Ramos (cell line): ENCODE measurements around the gene CCNK.

ENCODE experiments used
- in situ Hi-C: fragments of 300-500 bp; cut with MboI; formaldehyde crosslinking; loops from one replicate; pipeline ENCODE4 v1.14.3; 2022; ENCODE audit warnings: low sequenced_read_pairs; ENCODE audit not compliant: unreplicated experiment

CCNK gene

DNA sequence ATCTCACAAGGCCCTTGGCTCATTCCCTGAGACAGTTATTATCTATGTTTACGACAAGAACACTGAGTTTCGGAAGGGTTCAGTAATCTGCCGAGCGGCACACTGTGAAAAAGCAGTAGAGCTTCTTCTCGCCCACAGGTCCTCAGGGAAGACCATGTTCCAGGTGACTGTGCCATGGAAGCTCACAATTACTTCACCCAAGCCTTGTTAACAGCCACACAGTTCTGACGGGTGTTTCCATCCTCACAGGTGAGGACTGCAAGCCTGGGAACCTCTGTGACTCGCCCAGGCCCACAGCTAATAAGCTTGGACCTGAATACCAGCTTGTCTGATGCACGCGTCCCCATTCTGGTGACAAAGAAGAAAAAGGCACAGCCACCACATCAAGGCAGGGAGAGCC, 15.9 kb upstream of the CCNK start:
- in situ Hi-C loops = no loop called here

DNA sequence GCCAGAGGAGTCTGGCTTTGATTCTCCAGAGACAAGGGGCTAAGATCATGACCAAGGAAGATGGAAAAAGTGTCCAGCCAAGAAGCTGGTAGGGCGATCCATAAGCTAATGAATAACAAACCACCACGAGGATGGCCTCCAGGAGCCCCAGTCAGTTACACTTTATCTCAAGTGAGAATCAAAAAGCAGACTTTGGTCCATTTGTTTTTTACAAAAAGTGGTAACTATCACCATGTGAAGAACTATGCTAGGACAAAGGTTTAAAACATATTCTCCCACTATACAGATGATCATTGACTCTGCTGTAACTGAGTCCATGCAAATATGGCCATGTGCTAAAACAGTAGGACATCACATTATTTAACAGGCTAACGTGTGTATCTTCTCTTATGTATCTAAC, 14.5 kb upstream of the CCNK start:
- in situ Hi-C loops = no loop called here

DNA sequence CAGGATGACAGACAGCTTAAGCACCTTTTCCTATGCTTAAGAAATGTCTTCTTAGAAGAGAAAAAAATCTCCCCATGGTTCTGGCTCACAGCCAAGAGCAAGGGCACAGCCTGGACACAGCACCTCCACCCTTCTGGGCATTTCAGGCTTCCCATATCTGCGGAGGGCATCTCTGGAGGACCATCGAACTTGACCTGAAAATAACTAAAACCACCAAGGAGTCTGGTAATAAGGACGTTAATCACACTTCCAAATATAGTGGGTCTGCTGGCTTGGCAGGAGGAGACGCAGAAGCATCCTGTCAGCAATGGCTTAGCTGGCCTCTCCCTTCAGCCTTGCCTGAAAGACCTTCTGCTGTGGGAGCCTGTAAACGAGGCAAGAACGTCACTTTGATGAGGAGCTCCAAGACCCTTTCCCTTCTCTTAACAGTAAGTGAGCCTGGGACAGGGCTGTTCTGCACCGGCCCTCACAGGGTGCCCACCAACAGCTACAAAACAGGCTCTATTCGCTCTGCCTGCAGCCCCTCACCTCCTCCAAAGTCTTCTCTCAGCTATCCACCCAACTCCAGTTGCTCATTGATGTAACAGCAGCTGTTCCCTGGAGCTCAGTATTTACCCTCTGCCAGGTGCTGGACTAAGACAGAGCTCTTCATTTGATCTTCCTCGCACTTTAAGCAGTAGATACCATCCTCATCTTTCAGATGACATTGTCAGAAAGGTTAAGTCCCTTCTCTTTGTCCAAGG, 13.7 kb upstream of the CCNK start:
- in situ Hi-C loops = no loop called here

DNA sequence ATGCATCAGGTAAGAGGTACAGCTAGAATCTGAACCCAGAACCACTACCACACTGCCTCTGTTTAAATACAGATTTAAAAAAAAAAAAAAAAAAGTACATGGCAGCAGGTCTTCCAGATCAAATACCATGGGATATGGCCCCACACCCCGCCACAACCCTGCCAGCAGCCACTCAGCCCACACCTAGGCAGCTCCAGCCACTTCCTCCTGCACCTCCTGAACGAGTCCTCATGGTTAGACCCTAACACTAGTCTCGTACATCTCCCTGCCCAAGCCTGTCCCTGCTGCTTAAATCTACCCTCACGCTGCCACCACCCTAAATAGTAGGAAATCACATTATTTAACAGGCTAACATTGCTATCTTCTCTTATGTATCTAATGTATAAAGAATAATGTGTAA, 13.1 kb upstream of the CCNK start:
- in situ Hi-C loops = no loop called here

DNA sequence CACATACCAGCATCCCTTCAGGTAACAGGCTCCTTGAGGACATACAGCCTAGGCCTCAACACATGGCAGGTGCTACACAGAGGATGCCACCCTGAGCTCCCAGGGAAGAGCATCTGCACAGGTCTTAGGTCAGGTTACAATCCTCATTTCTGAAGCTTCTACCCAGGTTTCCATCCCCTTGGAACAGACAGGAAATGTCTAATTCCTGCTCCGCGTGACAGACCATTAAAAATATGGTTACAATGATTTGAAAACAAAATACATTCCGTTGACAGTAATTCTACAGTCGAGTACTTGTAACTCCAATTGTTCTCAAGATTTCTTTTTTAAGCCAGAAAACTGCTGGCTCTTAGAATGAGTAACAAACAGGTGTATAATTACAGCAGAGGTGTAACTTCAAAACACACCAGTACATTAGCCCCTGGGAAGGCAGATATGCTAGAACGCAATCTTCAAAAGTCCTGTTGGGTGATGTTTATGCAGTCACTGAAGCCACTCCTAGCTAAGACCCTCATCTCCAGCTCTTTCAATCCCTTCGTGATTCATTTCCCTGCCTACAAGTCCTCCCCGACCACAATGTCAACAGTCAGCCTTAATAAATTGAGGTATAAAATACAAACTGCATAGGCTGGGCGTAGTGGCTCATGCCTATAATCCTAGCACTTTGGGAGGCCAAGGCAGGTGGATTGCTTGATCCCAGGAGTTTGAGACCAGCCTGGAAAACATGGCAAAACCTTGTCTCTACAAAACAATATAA, 12.2 kb upstream of the CCNK start:
- in situ Hi-C loops = no loop called here

DNA sequence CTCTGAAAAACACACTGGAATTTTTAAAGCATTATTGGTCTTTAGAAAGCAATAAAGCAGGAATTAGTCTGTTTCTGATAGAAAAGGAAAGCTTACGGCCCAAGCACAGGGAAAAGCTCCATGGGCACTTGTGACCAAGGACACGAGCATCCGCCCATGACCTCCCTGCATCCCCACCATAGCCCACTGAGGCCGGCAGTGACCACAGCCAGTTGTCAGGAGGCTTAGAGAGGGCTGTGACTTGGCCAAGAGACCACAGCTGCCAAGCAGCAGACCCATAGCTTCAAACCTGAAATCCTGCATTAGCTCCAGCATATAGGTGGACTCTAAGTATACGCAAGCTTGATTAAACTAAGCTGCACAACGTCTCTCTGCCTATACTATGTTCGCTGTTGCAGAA, 9.5 kb upstream of the CCNK start:
- in situ Hi-C loops = no loop called here

DNA sequence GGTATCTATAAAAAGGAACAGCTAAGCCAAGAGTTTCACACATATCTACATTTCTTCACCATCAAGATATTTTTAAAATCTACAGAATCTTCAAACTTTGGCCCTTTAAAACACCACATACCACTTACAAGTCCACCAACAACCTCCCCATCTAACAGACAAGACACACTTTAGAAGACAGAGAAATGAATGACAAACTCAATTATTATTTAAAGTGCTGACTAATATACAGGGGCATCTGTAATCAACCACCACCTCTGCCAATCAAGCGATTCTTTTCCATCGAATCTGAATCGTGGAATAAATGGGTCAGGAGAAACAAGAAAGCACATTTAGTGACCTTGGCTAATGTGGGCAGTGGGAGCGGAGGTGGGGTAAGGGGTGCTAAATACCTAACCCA, 8.3 kb upstream of the CCNK start:
- in situ Hi-C loops = no loop called here

DNA sequence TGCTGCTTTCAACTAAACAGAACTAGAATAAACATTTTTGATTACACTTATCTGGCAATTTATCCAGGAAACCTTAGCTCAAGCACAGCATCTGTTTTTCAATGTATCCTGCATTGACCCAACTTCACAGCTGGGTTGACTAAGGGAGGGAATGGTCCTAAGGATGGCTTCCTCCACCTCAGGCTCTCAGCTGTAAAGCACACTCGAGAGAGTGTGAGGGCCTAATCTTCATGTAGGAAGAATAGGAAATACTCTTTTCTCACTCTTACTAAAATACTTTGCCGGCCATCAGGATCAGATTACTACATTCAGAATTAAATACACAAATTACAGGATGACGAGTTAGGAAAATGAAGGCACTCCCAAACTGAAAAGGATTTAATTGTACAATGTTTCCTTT, 7.8 kb upstream of the CCNK start:
- in situ Hi-C loops = no loop called here

DNA sequence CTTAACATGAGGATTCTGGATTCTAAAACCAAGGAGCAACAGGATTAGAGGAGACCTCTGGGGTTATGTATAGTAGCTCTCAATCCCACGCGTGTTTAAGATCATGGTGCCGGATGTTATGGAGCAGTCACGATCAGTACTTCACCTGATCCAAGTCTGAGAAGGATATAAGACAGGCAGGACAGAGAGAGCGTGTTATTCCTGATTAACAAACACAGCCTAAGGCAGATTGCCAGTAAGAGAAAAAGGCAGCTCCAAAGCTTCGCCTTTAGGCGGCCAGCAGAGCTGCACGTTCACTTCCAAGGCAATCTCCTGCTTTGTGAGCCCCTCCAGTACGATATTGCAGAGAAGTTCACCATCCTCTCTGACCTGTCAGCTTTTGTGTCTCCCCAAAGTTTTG, 6.0 kb upstream of the CCNK start:
- in situ Hi-C loops = no loop called here

DNA sequence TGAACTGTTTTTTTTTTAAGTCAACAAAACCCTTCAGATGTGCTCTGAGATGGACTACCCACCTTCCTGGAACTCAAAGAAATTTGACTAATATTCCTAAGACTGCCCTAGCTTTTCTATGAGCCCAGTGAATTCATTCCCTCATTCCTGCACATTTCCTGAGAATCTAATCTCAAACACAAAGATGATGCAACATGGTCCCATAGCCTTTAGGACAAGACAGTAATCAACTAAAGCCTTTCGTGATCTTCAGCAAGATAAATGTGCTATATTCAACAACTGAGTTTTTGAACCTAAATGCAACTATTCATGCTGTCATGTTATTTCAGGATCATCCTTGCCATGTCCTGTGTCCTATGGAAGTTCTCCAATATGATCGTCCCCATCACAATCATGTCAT, 5.5 kb upstream of the CCNK start:
- in situ Hi-C loops = no loop called here

DNA sequence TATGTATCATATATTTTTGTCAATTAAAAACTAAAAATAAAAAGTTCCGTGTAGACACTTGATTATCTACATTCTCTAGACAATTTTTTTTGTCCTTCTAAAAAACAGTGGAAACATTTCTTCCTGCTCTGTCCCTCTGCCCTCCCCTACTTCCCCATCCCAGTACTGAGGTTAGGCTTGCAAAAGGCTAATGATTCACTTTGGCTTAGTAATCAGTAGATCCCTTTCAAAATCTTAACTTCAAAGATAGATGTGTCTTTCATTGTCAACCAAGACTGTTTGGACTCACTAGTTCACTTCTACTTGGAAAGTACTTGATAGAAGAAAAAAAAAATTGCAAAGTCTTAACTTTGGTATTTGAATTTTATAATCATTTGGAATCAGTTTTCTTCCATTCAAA, 4.3 kb upstream of the CCNK start:
- in situ Hi-C loops = no loop called here

DNA sequence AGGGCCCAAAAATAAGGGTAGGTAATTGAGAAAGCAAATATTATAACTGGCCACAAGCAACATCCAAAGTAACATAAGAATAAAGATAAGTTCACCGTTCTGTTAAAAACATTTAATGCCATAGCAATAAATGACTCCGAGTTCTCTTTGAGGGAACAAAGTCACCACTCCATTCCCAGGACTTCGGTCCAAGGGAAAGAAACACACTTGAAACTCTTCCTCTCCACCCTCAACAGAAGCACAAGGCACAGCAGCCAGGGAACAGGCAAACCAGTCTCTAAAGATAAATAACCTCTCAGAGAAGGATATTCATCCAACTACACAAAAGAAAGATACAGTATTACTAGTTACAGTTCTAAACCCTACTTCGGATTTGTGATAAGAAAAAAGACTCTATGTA, 3.1 kb upstream of the CCNK start:
- in situ Hi-C loops = no loop called here

DNA sequence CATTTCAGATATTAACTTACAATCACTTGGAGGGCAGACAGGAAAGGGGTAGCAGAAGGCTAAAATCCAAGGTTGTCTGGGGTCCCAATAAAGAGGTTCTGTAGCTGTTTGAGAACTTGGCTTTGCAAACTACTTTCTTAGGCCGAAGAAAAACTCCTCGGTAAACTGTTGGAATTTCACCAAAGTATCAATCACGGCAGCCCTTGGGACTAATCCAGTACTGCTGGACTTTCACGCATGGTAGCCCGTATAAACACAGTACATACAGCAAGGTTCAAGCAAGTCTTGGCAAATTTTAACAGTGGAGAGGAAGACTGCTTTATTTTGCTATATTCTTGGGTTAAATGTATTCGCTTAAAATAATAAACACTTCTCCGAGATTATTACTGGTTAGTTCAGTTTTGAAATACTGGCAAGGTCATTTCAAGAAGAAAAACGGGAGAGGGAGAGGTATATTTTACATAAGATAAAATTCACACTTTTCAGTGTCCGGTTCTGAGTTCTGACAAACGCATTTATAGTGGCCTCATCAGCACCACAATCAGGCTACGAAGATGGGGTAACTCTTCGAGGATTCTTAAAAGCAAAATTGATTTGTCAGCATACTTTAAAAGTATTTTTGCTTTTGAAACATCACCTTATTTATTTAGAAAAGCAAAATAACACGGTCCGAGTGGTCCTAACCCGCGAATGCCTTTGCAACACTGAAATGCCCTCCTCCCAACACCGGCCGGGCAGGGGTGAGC, 1.9 kb upstream of the CCNK start:
- in situ Hi-C loops = no loop called here

DNA sequence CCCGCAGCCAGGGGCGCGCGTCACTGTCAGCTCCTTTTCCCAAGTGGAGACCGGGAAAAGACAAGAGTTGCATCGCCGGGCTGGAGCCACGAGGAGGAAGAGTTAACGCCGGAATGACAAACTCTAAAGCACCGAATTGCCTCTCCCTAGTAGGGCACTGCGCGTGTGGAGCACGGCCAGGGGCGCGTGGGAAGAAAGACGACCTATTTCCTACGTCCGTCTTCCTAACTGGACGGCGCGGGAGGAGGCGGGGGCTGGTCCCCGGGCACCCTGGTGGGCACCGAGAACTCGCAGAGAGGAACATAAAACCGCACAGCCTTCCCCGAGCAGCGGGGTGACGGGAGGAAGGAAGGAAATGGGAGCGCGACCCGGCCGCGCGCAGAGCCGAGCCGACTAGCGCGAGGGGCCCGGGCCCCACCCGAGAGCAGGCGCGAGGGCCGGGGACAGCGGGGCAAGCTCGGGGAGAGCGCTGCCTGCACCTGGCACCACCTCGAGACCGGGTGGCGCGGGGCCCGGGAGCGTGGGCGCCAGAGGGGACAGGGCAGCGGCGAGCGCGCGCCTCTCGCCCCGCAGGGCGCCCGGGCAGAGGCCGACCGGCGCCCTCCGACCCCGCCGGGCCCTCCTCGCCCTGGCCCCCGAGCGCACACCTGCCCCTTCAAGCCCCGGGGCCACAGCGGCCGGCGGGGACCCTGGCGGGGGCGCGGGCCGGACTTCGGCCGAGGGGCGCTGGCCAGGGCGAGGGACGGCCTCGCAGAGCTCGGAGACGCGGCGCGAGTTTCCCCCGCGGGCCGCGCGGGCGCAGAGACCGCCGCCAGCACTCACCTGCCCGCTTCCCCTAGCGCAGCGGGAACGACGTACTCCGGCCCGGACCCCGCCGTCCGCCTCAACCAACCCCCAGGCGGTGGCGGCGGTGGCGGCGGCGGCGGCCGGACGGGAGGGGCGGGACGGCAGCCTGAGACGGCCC, 1.0 kb upstream of the CCNK start, which contains the start of gene SETD3:
Gene SETD3, minus strand, starts transcription at position 954 of the 964 bp plus-strand sequence. CDS start 15,054 bp downstream, outside the sequence.
- in situ Hi-C loops = no loop called here

DNA sequence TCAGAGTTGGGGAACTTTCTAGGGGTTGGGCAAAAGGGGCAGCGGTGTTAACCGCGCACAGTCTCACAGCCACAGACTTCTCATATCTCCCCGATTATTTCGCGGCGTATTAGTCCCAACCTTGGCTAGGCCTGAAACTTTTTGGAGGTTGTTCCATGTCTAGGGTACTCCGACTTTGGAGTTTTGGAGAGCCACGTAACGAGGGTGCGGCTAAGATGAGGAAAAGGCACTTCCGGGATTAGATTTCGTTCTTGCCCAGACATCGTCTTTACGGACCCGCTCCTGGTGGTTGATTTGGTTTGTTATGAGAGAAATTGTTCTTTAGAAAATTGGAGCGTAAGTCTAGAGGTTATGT, 513 bp downstream of the CCNK start:
- in situ Hi-C loops = no loop called here

DNA sequence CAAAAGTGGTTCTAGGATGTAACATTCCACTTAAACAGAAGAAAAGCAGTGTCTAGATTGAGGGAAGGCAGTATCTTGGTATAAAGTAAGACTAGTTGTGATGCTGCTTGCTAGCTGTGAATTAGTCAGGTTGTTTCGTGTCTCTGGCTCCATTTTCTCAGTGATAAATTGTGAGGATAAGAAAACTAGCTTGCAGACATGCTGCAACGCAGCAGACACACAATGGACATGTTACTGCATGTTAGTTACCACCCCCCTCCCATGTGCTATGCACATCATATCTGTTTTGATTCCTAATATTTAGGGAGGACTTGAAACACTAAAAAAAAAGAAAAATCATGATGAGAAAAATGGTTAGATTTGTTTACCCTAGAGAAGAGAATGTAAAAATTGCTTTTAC, 2.9 kb downstream of the CCNK start:
- in situ Hi-C loops = no loop called here

DNA sequence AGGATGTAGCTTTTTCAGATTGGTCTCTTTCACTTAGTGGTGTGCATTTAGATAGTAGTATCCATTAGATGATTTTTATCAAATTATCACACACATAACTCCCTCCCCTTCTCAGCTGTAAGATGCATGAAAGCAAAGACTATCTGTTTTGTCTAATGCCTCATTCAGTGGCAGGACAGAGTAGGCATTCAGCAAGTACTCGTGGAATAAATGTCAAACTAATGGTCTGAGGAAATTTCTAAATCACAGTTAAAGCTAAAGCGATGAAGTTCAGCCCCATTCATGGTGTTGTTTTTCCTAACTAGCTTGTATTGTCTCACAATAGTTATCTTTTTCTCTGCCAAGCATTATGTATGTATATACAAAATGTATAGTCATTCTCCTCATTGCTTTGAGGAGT, 16.1 kb downstream of the CCNK start:
- in situ Hi-C loops = no loop called here

DNA sequence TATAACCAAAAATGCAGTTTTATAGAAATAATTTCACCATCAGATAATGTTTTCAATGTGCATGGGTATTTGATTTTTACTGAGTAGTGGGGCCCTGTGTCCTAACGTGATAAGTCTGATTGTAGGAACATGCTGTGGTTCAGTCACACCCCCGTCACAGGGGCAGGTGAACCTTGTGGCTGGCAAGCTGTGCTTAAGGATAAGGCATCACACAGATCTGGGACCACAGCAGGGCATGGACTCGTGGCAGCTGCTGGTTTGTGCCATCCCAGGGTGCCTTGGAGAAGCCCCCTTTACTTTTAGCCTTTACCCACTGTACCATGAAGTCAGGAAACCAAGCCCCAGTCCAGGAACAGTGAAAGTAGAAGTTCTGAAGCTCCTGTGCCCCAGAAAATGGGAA, 16.7 kb downstream of the CCNK start:
- in situ Hi-C loops = no loop called here

DNA sequence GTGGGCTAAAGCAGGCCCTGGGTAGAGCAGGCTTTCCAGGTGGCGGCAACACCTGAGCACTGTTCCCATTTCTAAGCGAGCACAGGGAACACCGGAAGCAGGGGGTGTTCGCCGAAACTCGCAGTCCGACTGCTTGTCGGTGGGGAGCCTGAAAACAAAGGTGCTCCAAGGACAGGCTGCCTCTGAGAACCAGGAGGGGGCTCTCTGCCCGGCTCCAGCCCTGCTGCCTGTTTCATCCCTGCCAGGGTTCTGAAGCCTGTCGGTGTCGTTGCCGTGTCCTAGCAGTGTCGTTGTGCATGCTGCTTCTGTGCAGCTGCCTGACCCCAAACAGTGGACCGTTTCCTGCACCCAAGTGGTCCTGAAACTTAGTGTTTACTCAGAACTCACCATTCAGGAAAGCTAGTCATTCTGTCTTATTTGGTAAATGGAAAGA, 21.8 kb downstream of the CCNK start:
- in situ Hi-C loops = no loop called here

DNA sequence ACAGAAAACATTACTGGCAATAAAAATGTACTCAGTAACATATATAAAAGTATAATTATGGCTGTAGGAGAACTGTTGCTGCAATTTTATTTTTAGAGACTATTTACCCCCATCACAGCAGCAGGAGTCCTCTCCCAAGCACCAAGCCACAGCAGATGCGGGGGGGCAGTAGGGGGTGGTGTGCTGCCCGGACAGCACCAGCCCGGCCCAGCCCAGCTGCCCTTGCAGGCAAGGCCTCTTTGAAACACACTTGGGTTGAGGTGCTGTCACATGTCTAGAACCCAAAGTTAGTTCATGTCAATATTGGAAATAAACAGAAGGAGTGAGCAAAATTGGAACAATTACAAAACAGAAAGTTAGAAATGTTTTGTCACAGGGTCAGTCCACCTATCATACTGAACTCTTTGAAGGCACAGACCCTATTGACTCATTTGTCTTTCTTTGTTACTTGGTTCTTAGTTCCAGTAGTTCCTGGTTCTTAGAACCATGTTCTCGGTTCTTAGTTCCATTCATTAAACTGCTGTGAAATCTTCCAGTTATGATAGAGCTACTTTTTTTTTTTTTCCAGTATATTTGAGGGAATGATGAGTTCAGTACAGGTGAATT, 22.7 kb downstream of the CCNK start:
- in situ Hi-C loops = no loop called here
